GM23338 (cell line): ENCODE measurements around the gene ZNF646. TPM values are rescaled to one million over a fixed set of nuclear protein-coding genes. Genes with fewer than 3 reads are reported as not detected.
"Not testable (repeated sequence)": the region's sequence is repeated elsewhere in the genome, so short reads cannot be mapped to it uniquely, and the experiment has no call there.

Source experiments
- ATAC-seq: fragments of 200-7000 bp; cut with Tn5 transposase; 3 replicates; pipeline ENCODE4 v1.9.1; 2020
- DNase-seq: peaks from one replicate; pipeline ENCODE4 v3.0.0-alpha.2; 2015; ENCODE audit warnings: low spot score
- H2AFZ ChIP-seq: fragments of 200-600 bp; sonication (generic); 2 replicates; pipeline ENCODE4 v1.8.0; 2016; ENCODE audit warnings: antibody characterized with exemption, mild to moderate bottlenecking, moderate library complexity
- H3F3A ChIP-seq: fragments of 200-600 bp; sonication (generic); replicated peaks from 2 replicates; pipeline ENCODE4 v1.8.0; 2017; ENCODE audit warnings: antibody characterized with exemption, mixed run types, low read depth
- H3K27ac ChIP-seq: fragments of 200-600 bp; sonication (generic); 2 replicates; pipeline ENCODE4 v1.6.1; 2016; ENCODE audit warnings: low read depth
- H3K27me3 ChIP-seq: fragments of 200-600 bp; sonication (generic); 2 replicates; pipeline ENCODE4 v1.8.0; 2016; ENCODE audit warnings: mild to moderate bottlenecking, mixed run types, moderate library complexity; ENCODE audit not compliant: insufficient read depth
- H3K36me3 ChIP-seq: fragments of 200-600 bp; sonication (generic); 2 replicates; pipeline ENCODE4 v1.8.0; 2016; ENCODE audit warnings: mild to moderate bottlenecking; ENCODE audit not compliant: insufficient read depth
- H3K4me1 ChIP-seq: fragments of 200-600 bp; sonication (generic); 2 replicates; pipeline ENCODE4 v1.8.0; 2016; ENCODE audit warnings: mild to moderate bottlenecking, moderate library complexity; ENCODE audit not compliant: insufficient read depth
- H3K4me2 ChIP-seq: fragments of 200-600 bp; sonication (generic); 2 replicates; pipeline ENCODE4 v1.7.1; 2017; ENCODE audit warnings: mixed run types
- H3K4me3 ChIP-seq: fragments of 200-600 bp; sonication (generic); 2 replicates; pipeline ENCODE4 v1.6.1; 2016; ENCODE audit warnings: mixed run types
- H3K79me2 ChIP-seq: fragments of 200-600 bp; sonication (generic); replicated peaks from 2 replicates; pipeline ENCODE4 v1.8.0; 2017; ENCODE audit warnings: mild to moderate bottlenecking; ENCODE audit not compliant: insufficient read depth
- H3K9me2 ChIP-seq: fragments of 200-600 bp; sonication (generic); 2 replicates; pipeline ENCODE4 v1.8.0; 2017; ENCODE audit not compliant: insufficient read depth
- H4K20me1 ChIP-seq: fragments of 200-600 bp; sonication (generic); replicated peaks from 2 replicates; pipeline ENCODE4 v1.8.0; 2017; ENCODE audit warnings: mild to moderate bottlenecking; ENCODE audit not compliant: insufficient read depth
- H3K27ac Mint-ChIP-seq: 2 replicates; pipeline ENCODE4 v1.8.0; 2020; ENCODE audit warnings: inconsistent platforms, mild to moderate bottlenecking, moderate library complexity, mixed read lengths
- H3K27me3 Mint-ChIP-seq: 3 replicates; pipeline ENCODE4 v1.8.0; 2022; ENCODE audit warnings: low read depth, mild to moderate bottlenecking, moderate library complexity, mixed read lengths, inconsistent platforms; ENCODE audit not compliant: insufficient read depth, poor library complexity
- H3K36me3 Mint-ChIP-seq: 3 replicates; pipeline ENCODE4 v1.8.0; 2021; ENCODE audit warnings: low read depth, mild to moderate bottlenecking, inconsistent platforms, moderate library complexity, mixed read lengths
- H3K4me1 Mint-ChIP-seq: 3 replicates; pipeline ENCODE4 v1.8.0; 2020; ENCODE audit warnings: mild to moderate bottlenecking, inconsistent platforms, mixed read lengths
- H3K4me3 Mint-ChIP-seq: 3 replicates; pipeline ENCODE4 v1.8.0; 2021; ENCODE audit warnings: moderate library complexity, mild to moderate bottlenecking, inconsistent platforms, mixed read lengths
- H3K9me3 Mint-ChIP-seq: 3 replicates; pipeline ENCODE4 v1.8.0; 2020; ENCODE audit warnings: moderate library complexity, mild to moderate bottlenecking, inconsistent platforms, mixed read lengths
- EZH2 ChIP-seq: fragments of 200-600 bp; sonication (generic); IDR thresholded peaks from one replicate; pipeline ENCODE4 v1.8.0; 2017; ENCODE audit warnings: antibody characterized with exemption, mild to moderate bottlenecking, low read depth; ENCODE audit not compliant: unreplicated experiment
- JUNB ChIP-seq: IDR thresholded peaks from one replicate; pipeline ENCODE4 v1.6.1; 2016; ENCODE audit warnings: antibody characterized with exemption; ENCODE audit not compliant: unreplicated experiment
- REST ChIP-seq: IDR thresholded peaks from one replicate; pipeline ENCODE4 v1.6.1; 2018; ENCODE audit warnings: antibody characterized with exemption; ENCODE audit not compliant: unreplicated experiment
- STAT1 ChIP-seq: IDR thresholded peaks from one replicate; pipeline ENCODE4 v1.6.1; 2016; ENCODE audit warnings: antibody characterized with exemption; ENCODE audit not compliant: unreplicated experiment
- ZNF114 ChIP-seq: fragments of 250-450 bp; sonication (Bioruptor Pico); IDR thresholded peaks from 2 replicates; pipeline ENCODE4 v1.5.0; 2020; ENCODE audit warnings: mild to moderate bottlenecking, moderate library complexity
- polyA plus RNA-seq: library from polyadenylated mRNA; unstranded; fragments of >200 nt; fragmentation: Nextera tagmentation; extraction: Ambion mirVana; gene quantifications from 2 replicates; pipeline ENCODE4 v1.2.1, GENCODE V29; 2016
- total RNA-seq: library from RNA; depleted of rRNA; stranded (reverse); fragments of >200 nt; shearing (Covaris generic); gene quantifications from 2 replicates; pipeline ENCODE4 v1.2.3, GENCODE V29; 2014
- TF ChIP-seq, protein P1 (sequence below): IDR thresholded peaks from 2 replicates; pipeline ENCODE4 v1.6.1; 2016; ENCODE audit warnings: antibody characterized with exemption
- TF ChIP-seq, protein P2 (sequence below), 2 experiments: fragments of 200-600 bp in 1 of 2; sonication (generic) in 1 of 2; conservative IDR thresholded peaks; 2 replicates each; pipeline versions ENCODE4 v1.5.1 to v1.6.1; 2016 to 2017; ENCODE audit warnings: antibody characterized with exemption in 2 of 2, low read depth in 2 of 2, mild to moderate bottlenecking in 2 of 2, moderate library complexity in 1 of 2

ZNF646 gene
- total and polyA plus RNA-seq, 2 experiments from 2014 or later = 6.3 to 29.3 TPM

GRCh38 chr16:31099860-31100638, 25.8 kb downstream of the ZNF646 start (continued):
- TF ChIP-seq EZH2 = no peak
- TF ChIP-seq, protein P1, sequence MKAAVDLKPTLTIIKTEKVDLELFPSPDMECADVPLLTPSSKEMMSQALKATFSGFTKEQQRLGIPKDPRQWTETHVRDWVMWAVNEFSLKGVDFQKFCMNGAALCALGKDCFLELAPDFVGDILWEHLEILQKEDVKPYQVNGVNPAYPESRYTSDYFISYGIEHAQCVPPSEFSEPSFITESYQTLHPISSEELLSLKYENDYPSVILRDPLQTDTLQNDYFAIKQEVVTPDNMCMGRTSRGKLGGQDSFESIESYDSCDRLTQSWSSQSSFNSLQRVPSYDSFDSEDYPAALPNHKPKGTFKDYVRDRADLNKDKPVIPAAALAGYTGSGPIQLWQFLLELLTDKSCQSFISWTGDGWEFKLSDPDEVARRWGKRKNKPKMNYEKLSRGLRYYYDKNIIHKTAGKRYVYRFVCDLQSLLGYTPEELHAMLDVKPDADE = no peak
- TF ChIP-seq, protein P2, sequence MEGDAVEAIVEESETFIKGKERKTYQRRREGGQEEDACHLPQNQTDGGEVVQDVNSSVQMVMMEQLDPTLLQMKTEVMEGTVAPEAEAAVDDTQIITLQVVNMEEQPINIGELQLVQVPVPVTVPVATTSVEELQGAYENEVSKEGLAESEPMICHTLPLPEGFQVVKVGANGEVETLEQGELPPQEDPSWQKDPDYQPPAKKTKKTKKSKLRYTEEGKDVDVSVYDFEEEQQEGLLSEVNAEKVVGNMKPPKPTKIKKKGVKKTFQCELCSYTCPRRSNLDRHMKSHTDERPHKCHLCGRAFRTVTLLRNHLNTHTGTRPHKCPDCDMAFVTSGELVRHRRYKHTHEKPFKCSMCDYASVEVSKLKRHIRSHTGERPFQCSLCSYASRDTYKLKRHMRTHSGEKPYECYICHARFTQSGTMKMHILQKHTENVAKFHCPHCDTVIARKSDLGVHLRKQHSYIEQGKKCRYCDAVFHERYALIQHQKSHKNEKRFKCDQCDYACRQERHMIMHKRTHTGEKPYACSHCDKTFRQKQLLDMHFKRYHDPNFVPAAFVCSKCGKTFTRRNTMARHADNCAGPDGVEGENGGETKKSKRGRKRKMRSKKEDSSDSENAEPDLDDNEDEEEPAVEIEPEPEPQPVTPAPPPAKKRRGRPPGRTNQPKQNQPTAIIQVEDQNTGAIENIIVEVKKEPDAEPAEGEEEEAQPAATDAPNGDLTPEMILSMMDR (conservative IDR thresholded peaks at IDR 0.05; ENCODE audit: low read depth in 2 of 2) = no peak

GRCh38 chr16:31100876-31101641, 26.8 kb downstream of the ZNF646 start:
- H3K4me3 Mint-ChIP-seq, H3K4me1 ChIP-seq, H3F3A ChIP-seq, H3K27ac Mint-ChIP-seq, H3K79me2 ChIP-seq, H3K36me3 Mint-ChIP-seq, H3K4me2 ChIP-seq, H3K27ac ChIP-seq, ATAC-seq, H3K27me3 Mint-ChIP-seq, H3K9me2 ChIP-seq, H3K4me3 ChIP-seq, H3K36me3 ChIP-seq, DNase-seq, H3K4me1 Mint-ChIP-seq, H4K20me1 ChIP-seq, H3K27me3 ChIP-seq, H2AFZ ChIP-seq: not testable (repeated sequence)
- peaks cover 16% of the 10 kb centered on the region; the same call in 2 of the 3 replicates for H3K9me3 Mint-ChIP-seq

GRCh38 chr16:31105677-31106213, 31.5 kb downstream of the ZNF646 start:
- Histone ChIP-seq H3K4me1 (peaks cover 6% of the 10 kb centered on the region; the same call in 1 of the 2 replicates), H3K79me2 (no peaks in the 10 kb centered on the region), H3K36me3 (no peaks in the 10 kb centered on the region), H4K20me1 (no peaks in the 10 kb centered on the region), H3K9me2 (no peaks in the 10 kb centered on the region), H2AFZ (peak overlapping the region; percentile 88; the same call in 1 of the 2 replicates), H3K4me3 (peak overlapping the region; percentile 42; the same call in 1 of the 2 replicates), H3F3A (peaks cover 5% of the 10 kb centered on the region; the same call in 1 of the 2 replicates), H3K27me3 (no peaks in the 10 kb centered on the region), H3K4me2 (peak overlapping the region; percentile 69; the same call in 1 of the 2 replicates), H3K27ac (no peak overlapping the region)
- Mint-ChIP-seq H3K9me3 (peaks cover 16% of the 10 kb centered on the region), H3K4me3 (no peak overlapping the region), H3K36me3 (peaks cover 10% of the 10 kb centered on the region), H3K4me1 (peaks cover 9% of the 10 kb centered on the region; the same call in 1 of the 3 replicates), H3K27me3 (peaks cover 22% of the 10 kb centered on the region), H3K27ac (no peak overlapping the region)
- TF ChIP-seq JUNB = no peak
- TF ChIP-seq, protein P1 = no peak
- TF ChIP-seq, protein P2 (conservative IDR thresholded peaks at IDR 0.05; ENCODE audit: low read depth in 2 of 2) = peak; percentile 70 to 78
- no peak for TF ChIP-seq STAT1
- TF ChIP-seq ZNF114 (CRISPR knock-in tag) = no peak
- no peak for TF ChIP-seq REST
- DNase-seq = peak; percentile 85
- ATAC-seq = peak; percentile 49
